ENCODE results near the gene DLG2.

DNA sequence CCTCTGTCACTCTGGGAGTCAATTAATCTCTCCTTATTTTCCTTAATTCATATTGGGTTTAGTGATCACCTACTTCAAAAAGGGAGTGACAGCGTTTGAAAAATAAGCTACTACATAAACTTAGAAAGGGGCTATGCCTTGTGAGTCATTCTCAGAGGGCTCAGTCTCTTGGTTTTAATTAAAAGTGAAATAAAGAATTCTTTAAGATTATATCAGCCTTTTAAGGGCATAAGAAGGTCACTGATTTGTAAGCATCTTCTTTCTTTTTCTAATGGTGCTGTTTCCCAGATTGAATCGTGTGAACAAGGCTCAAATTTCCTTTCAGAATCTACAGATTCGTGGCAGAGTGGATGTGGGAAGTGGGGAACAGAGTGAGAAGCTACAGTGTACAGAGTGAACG is 1704.8 kb downstream of the DLG2 start:
- TF ChIP-seq POLR2A (IDR thresholded peaks at IDR 0.05) (no peak), CTCF (IDR thresholded peaks at IDR 0.05) (no peak)
